ENCODE measurements around the gene KCTD3.

DNA sequence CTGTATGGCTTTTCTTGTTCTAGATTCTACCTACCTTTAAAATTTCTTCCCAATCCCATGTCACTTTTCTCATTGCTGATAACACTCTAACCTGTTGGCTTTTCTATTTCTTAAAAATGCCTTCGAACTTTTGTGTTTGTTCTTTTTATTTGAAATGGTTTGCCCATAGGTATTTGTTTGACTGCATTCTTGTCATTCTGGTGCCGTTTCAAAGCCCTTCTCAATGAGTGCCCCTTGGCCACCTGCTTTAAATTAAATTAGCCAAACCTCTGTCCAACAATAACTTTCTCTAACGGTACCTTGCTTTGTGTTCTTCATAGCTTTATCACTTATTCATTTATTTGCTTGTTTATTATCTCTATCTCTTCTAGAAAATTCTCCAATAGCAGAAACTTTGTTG lies 38.9 kb downstream of the KCTD3 start:
- TF ChIP-seq, protein P1, sequence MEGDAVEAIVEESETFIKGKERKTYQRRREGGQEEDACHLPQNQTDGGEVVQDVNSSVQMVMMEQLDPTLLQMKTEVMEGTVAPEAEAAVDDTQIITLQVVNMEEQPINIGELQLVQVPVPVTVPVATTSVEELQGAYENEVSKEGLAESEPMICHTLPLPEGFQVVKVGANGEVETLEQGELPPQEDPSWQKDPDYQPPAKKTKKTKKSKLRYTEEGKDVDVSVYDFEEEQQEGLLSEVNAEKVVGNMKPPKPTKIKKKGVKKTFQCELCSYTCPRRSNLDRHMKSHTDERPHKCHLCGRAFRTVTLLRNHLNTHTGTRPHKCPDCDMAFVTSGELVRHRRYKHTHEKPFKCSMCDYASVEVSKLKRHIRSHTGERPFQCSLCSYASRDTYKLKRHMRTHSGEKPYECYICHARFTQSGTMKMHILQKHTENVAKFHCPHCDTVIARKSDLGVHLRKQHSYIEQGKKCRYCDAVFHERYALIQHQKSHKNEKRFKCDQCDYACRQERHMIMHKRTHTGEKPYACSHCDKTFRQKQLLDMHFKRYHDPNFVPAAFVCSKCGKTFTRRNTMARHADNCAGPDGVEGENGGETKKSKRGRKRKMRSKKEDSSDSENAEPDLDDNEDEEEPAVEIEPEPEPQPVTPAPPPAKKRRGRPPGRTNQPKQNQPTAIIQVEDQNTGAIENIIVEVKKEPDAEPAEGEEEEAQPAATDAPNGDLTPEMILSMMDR (IDR thresholded peaks at IDR 0.05), result no peak
- TF ChIP-seq, protein P2, sequence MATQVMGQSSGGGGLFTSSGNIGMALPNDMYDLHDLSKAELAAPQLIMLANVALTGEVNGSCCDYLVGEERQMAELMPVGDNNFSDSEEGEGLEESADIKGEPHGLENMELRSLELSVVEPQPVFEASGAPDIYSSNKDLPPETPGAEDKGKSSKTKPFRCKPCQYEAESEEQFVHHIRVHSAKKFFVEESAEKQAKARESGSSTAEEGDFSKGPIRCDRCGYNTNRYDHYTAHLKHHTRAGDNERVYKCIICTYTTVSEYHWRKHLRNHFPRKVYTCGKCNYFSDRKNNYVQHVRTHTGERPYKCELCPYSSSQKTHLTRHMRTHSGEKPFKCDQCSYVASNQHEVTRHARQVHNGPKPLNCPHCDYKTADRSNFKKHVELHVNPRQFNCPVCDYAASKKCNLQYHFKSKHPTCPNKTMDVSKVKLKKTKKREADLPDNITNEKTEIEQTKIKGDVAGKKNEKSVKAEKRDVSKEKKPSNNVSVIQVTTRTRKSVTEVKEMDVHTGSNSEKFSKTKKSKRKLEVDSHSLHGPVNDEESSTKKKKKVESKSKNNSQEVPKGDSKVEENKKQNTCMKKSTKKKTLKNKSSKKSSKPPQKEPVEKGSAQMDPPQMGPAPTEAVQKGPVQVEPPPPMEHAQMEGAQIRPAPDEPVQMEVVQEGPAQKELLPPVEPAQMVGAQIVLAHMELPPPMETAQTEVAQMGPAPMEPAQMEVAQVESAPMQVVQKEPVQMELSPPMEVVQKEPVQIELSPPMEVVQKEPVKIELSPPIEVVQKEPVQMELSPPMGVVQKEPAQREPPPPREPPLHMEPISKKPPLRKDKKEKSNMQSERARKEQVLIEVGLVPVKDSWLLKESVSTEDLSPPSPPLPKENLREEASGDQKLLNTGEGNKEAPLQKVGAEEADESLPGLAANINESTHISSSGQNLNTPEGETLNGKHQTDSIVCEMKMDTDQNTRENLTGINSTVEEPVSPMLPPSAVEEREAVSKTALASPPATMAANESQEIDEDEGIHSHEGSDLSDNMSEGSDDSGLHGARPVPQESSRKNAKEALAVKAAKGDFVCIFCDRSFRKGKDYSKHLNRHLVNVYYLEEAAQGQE (IDR thresholded peaks at IDR 0.05; ENCODE audit: insufficient read depth in 1 of 2, low read depth in 2 of 2, low read length in 1 of 2), result no peak
